CMK (cell line): ENCODE results near the gene PCSK6.

Source experiments
- DNase-seq: peaks from one replicate; pipeline ENCODE4 v3.0.0-alpha.2; 2010; ENCODE audit warnings: low read depth

The PCSK6 gene

GRCh38 chr15:101522621-101523559 lies 33.4 kb upstream of the PCSK6 start:
- DNase-seq: no peak

GRCh38 chr15:101522091-101522490 lies 32.6 kb upstream of the PCSK6 start:
- DNase-seq: no peak

DNA sequence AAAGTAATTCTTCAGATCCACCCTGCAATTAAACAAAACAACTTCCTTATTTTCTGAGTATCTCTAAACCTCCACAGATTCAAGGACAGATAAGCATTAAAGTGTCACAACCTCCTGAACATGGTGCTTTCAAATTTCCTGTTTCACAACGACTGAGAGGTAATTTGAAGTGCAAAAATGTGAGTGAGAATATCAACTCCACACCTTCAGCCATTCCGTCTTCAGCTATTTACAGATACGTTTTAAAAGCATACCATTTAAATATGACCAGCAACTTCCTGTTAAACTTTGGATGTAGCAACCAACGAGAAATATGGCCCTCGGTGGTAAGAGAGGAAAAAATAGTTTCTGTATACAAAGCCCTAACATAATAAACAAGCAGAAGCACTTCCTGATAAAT lies 32.1 kb upstream of the PCSK6 start:
- DNase-seq: no peak

- DNase-seq: no peak
Measured at GRCh38 chr15:101521069-101521468, 31.6 kb upstream of the PCSK6 start.

GRCh38 chr15:101520395-101520794 lies 30.9 kb upstream of the PCSK6 start:
- no peak for DNase-seq

DNA sequence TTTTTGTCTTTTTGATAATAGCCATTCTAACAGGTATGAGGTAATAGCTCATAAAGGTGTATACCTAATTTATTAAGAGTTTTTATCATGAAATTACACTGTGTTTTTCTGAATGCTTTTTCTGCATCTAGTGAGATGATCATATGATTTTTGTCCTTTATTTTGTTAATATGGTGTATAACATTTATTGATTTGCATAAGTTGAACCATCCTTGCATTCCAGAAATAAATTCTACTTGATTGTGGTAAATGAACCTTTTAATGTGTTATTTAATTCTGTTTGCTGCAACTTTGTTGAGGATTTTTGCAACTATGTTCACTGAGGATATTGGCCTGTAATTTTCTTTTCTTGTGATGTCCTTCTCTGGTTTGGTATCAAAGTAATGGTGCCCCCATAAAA lies 28.0 kb upstream of the PCSK6 start:
- DNase-seq: no peak

DNA sequence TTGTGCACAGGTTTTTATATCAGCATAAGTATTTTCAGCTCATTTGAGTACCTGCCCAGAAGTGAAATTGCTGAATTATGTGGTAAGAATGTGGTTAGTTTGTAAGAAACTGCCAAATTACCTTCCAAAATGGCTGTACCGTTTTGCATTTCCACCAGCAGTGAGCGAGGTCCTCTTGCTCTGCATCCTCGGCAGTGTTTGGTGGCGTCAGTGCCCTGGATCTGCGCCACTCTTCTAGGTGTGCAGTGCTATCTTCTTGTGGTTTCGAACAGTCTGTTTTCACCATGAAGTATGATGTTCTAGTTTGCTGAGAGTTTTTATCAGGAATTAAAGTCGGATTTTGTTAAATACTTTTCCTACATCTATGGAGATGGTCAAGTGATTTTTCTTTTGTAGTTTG lies 24.8 kb upstream of the PCSK6 start:
- no peak for DNase-seq

DNA sequence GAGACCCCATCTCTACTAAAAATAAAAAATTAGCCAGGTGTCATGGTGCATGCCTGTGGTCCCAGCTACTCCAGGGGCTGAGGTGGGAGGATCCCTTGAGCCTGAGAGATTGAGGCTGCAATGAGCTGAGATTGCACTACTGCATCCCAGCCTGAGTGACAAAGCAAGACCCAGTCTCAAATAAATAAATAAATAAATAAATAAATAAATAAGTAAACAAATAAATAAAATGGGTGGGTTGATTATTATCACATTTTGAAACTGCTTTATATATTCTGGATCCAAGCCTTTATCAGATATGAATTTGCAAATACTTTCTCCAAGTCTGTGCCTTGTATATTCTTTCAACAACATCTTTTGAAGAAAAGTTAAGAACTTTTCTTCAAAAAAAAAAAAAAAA lies 22.2 kb upstream of the PCSK6 start:
- DNase-seq: no peak

- no peak for DNase-seq
Measured at GRCh38 chr15:101510212-101511197, 21.0 kb upstream of the PCSK6 start.

DNA sequence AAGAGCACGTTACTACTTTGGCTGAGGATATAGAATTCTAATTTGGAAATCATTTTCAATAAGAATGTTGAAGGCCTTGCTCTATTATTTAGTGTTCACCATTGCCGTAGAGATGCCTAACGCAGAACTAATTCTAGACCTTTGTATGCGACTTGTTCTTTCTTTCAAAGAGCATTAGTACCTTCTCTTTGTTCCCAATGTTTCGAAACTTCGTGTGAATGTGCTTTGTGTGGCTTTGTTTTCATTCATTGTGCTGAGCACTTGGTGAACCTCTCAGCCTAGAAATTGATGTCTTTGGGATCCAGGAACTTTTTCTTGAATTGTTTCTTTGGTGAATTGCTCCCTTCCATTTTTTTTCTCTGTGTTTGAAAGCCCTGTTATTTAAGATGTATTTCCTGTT lies 19.8 kb upstream of the PCSK6 start:
- DNase-seq: no peak

DNA sequence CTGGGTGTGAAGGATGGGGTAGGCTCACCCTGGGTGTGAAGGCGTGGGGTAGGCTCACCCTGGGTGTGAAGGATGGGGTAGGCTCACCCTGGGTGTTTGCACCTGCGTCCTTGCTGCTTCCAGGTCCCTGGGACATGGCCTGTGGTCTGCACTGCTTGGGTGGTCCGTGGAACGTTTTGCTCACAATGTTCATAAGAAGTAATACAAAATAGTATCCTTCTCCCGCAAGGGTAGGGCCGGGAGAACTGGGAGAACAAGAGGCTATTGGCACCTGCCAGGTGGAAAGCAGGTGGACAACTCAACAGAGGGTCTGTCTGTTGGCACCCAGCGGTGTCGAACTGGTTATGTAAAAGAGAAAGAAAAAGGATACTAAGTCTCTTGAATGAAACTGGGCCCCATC lies 17.0 kb upstream of the PCSK6 start:
- no peak for DNase-seq

GRCh38 chr15:101505610-101506337 lies 16.3 kb upstream of the PCSK6 start:
- no peak for DNase-seq

DNA sequence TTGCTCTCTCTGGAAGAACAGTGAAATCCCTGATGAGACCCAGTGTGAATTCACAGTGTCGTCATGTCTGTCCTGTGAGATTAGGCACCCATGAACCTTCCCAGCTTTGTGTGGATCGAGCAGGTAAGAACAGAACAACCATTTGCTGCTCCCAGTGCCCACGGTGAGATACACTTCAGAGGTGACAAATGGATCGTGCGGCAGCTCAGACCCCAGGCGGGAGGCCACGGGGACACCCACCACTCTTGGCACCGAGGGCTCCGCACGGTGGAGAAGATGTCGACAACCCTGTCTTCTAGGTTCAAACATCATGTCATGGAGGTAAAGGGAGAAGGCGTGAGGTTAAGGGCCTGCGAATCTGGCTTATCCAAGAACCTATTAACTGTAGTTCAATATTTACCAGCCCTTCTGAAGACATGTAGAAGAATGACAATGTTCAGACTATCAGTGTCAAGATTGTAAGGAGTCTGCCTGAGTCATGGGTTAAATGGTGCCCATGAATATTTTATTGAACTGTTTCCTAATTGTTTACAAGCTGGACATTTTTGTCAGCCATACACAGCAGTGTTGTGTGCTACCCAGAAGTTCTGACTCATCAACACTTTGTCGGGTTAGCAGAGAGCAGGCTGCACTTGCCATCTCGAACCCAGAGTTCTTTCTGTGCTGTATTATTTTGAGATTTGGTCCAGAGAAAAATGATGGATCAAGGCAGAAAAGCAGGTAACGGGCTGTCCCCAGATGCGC lies 15.5 kb upstream of the PCSK6 start:
- no peak for DNase-seq

DNA sequence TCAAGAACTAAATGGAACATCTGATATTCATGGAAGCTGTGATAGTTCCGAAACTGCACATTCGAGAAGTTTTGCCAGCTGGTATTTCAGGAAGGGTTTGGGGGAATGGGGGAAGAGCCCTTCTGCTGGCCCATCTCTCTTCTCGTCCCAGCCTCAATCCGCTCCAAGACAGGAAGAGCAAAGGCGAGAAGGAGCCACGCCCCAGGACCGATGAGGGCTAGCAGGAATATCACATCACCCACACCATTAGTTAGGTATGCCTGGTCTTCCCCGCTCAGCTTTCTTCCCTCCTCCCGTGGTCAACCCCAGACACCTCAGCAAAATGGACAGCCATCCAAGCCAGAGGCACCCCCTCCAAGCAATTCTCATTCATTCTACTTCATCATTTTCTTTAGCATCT lies 14.9 kb upstream of the PCSK6 start:
- DNase-seq: no peak

GRCh38 chr15:101503296-101503599 lies 13.7 kb upstream of the PCSK6 start:
- DNase-seq: no peak

GRCh38 chr15:101502572-101503295 lies 13.2 kb upstream of the PCSK6 start:
- no peak for DNase-seq

DNA sequence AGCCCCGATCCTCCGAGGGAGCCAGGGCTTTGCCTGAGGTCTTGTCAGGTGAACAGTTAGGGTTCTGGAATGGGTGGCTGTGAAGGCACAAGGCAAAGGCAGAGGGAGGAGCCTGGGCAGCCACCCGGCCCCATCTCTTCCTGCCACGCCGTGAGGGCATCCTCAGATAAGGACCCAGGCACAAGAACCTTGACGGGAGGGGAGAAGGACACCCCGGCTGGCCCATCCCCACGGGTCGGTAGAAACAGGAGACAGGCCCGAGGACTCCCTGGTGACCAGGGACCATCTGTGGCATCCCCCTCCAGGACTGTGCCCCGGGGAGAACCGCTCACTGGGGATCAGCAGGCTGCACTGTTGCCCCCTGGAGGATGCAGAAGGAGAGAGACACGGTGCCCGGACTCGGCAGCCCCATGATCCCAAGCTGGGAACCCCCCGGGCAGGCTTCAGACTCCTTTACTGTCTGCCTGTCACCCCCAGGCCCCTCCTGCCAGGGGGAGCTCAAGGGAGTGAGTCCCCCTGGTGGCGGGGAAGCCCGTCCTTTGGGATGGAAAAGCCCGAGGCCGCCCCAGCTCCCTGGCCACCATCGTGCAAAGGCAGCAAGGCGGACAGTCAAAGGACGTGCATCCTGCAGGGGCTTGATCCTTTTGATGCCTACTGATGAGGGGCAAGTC lies 12.3 kb upstream of the PCSK6 start:
- peak; percentile 56 for DNase-seq

DNA sequence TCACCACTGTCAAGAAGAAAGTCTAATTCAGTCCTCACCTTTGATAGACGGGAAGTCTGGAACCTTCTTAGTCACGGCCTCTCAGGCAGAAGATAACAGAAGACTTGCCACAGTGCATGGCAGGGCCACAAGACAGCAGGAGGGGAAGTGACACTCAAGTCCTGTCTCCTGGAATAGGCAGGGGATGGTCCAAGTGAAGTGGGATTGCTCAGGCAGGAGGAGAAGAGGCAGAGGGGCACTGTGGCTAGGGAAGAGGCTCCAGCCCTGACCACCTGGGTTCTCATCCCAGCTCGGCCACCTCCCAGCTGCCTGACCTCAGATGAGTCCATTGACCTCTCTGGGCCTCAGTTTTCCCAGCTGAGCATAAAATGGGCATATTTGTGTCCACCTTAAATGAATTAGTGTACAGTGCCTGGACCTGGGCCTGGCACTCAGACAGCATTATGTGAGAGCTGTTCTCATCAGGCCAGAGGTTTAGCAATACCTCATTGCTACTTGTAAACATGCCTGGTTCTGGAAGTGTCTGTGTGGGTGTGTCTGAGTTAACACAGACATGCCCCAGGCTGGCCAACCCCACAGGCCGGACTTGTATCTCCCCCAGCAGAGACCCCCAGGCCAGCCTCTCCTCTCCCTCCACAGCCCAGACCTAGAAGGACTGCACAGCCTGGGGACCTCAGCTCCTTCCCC lies 11.5 kb upstream of the PCSK6 start:
- no peak for DNase-seq

DNA sequence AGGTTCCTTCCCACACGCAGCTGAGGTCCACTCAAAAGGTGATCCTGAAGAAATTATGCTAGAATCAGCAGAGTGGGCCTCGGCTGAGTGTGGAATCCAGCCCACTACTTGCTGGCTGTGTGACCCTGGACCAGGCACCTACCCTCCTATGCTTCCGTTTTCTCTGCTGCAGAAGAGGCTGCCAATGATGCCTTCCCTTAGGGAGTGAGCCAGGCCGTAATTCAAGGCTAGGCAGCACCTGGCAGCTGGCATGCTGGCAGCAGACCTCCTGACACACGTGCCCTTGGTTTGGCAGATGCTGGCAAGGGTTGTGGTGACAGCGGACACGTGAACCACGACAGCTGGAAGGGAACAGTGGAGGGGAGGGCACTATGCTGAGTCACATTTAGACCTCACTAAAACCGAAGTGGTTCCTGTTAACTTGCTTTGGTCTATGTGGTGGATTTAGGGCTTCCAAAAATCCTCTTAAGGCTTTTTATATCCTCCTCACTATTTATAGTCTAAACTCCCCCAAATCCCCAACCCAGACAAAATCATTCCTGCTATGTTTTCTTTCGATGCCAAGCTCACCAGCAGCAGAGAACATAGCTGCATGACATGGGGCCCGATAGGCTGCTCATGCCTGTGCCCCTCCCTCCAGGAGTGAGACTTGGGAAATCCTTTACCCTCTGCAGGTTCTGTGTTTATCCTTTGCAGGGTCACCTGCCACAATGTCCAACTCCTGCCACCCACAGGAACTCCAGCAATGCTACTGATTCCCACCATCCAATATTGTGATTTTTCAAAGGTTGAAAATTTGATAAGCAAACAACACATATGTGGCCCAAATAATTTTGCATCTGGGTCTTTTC lies 10.6 kb upstream of the PCSK6 start:
- peak; percentile 20 for DNase-seq
